WTC11 (cell line): ENCODE measurements around the gene PYCR2. TPM values are rescaled to one million over a fixed set of nuclear protein-coding genes. Genes with fewer than 3 reads are reported as not detected.

ENCODE experiments used
- ATAC-seq: fragments of 200-7000 bp; cut with Tn5 transposase; 2 replicates; pipeline ENCODE4 v1.10.0; 2021; ENCODE audit warnings: mild to moderate bottlenecking, moderate library complexity
- CTCF ChIA-PET: fragments of 300-600 bp; sonication (Branson Sonifier 250); formaldehyde crosslinking; loops from one replicate; lab custom pipeline; 2021; ENCODE audit warnings: antibody characterized with exemption; lab: Charles Lee
- POLR2A ChIA-PET: fragments of 350-600 bp; sonication (Branson Sonifier 250); formaldehyde crosslinking; loops from one replicate; lab custom pipeline; 2021; ENCODE audit warnings: antibody characterized with exemption; lab: Charles Lee
- DNase-seq: peaks from one replicate; pipeline ENCODE4 v3.0.0; 2021; ENCODE audit warnings: low spot score
- H3K27ac Mint-ChIP-seq: 2 replicates; pipeline ENCODE4 v1.8.0; 2021; ENCODE audit warnings: mixed read lengths
- H3K27me3 Mint-ChIP-seq: 2 replicates; pipeline ENCODE4 v1.8.0; 2021; ENCODE audit warnings: low read depth, mild to moderate bottlenecking, moderate library complexity, mixed read lengths
- H3K36me3 Mint-ChIP-seq: 2 replicates; pipeline ENCODE4 v1.8.0; 2021; ENCODE audit warnings: mixed read lengths
- H3K4me1 Mint-ChIP-seq: 2 replicates; pipeline ENCODE4 v1.8.0; 2022; ENCODE audit warnings: mixed read lengths
- H3K4me3 Mint-ChIP-seq: 2 replicates; pipeline ENCODE4 v1.8.0; 2021; ENCODE audit warnings: mild to moderate bottlenecking, moderate library complexity, mixed read lengths
- H3K9me3 Mint-ChIP-seq: 2 replicates; pipeline ENCODE4 v1.8.0; 2021; ENCODE audit warnings: mixed read lengths
- AR ChIP-seq: fragments of 250-450 bp; sonication (Bioruptor Pico); IDR thresholded peaks from 2 replicates; pipeline ENCODE4 v1.9.0; 2021; ENCODE audit warnings: mild to moderate bottlenecking
- CREB1 ChIP-seq: sonication (generic); formaldehyde crosslinking; IDR thresholded peaks from 2 replicates; pipeline ENCODE4 v1.8.0; 2023; ENCODE audit warnings: mild to moderate bottlenecking, missing genetic modification reagents
- E2F1 ChIP-seq: sonication (generic); formaldehyde crosslinking; IDR thresholded peaks from 2 replicates; pipeline ENCODE4 v1.8.0; 2022; ENCODE audit warnings: mild to moderate bottlenecking, missing genetic modification reagents
- EMX1 ChIP-seq: fragments of 250-450 bp; sonication (Bioruptor Pico); IDR thresholded peaks from 2 replicates; pipeline ENCODE4 v1.8.0; 2021; ENCODE audit warnings: mild to moderate bottlenecking
- FOXP1 ChIP-seq: sonication (generic); formaldehyde crosslinking; IDR thresholded peaks from 2 replicates; pipeline ENCODE4 v1.8.0; 2022; ENCODE audit warnings: missing genetic modification reagents, mild to moderate bottlenecking, moderate library complexity, borderline replicate concordance
- GRHL2 ChIP-seq: fragments of 250-450 bp; sonication (Bioruptor Pico); IDR thresholded peaks from 2 replicates; pipeline ENCODE4 v1.8.0; 2022; ENCODE audit warnings: mild to moderate bottlenecking, moderate library complexity; ENCODE audit not compliant: insufficient replicate concordance, severe bottlenecking
- JAZF1 ChIP-seq: fragments of 250-450 bp; sonication (Bioruptor Pico); IDR thresholded peaks from 2 replicates; pipeline ENCODE4 v1.9.0; 2021; ENCODE audit warnings: moderate library complexity, mild to moderate bottlenecking, inconsistent platforms
- NFE2L1 ChIP-seq: sonication (generic); formaldehyde crosslinking; IDR thresholded peaks from 2 replicates; pipeline ENCODE4 v1.8.1; 2023; ENCODE audit warnings: missing genetic modification reagents
- PREB ChIP-seq: sonication (generic); formaldehyde crosslinking; IDR thresholded peaks from 2 replicates; pipeline ENCODE4 v1.8.1; 2022; ENCODE audit warnings: mild to moderate bottlenecking, missing genetic modification reagents, moderate library complexity, borderline replicate concordance
- PRRX2 ChIP-seq: fragments of 250-450 bp; sonication (Bioruptor Pico); IDR thresholded peaks from 2 replicates; pipeline ENCODE4 v1.8.0; 2021; ENCODE audit warnings: mild to moderate bottlenecking
- SMAD4 ChIP-seq: sonication (generic); formaldehyde crosslinking; IDR thresholded peaks from 2 replicates; pipeline ENCODE4 v1.8.0; 2022; ENCODE audit warnings: mild to moderate bottlenecking, missing genetic modification reagents
- USF1 ChIP-seq: sonication (generic); formaldehyde crosslinking; IDR thresholded peaks from 2 replicates; pipeline ENCODE4 v1.8.0; 2022; ENCODE audit warnings: mild to moderate bottlenecking, missing genetic modification reagents
- USF2 ChIP-seq: sonication (generic); formaldehyde crosslinking; IDR thresholded peaks from 2 replicates; pipeline ENCODE4 v1.8.1; 2023; ENCODE audit warnings: mild to moderate bottlenecking, missing genetic modification reagents, moderate library complexity
- ZBTB21 ChIP-seq: sonication (generic); formaldehyde crosslinking; IDR thresholded peaks from 2 replicates; pipeline ENCODE4 v1.8.1; 2023; ENCODE audit warnings: mild to moderate bottlenecking, missing genetic modification reagents, borderline replicate concordance
- ZBTB43 ChIP-seq: sonication (generic); formaldehyde crosslinking; IDR thresholded peaks from 2 replicates; pipeline ENCODE4 v1.8.1; 2023; ENCODE audit warnings: mild to moderate bottlenecking, missing genetic modification reagents
- ZNF121 ChIP-seq: sonication (generic); formaldehyde crosslinking; IDR thresholded peaks from 2 replicates; pipeline ENCODE4 v1.8.0; 2023; ENCODE audit warnings: missing genetic modification reagents
- ZNF396 ChIP-seq: fragments of 250-450 bp; sonication (Bioruptor Pico); IDR thresholded peaks from 2 replicates; pipeline ENCODE4 v1.8.0; 2021; ENCODE audit warnings: mild to moderate bottlenecking, moderate library complexity, borderline replicate concordance
- ZNF671 ChIP-seq: fragments of 250-450 bp; sonication (Bioruptor Pico); IDR thresholded peaks from 2 replicates; pipeline ENCODE4 v1.8.0; 2021; ENCODE audit warnings: mild to moderate bottlenecking
- total RNA-seq: library from RNA; stranded (reverse); gene quantifications from 3 replicates; pipeline ENCODE4 v1.2.3, GENCODE V29; 2021

The PYCR2 gene
- total RNA-seq, 1 experiment from 2014 or later, result 86.0 TPM

- ATAC-seq, result peak; percentile 79
- ChIA-PET CTCF (interaction anchor here (0.6 to 2.5 kb wide), 8 partner anchors 11 to 139 kb away, joined by 3 to 13 read pairs (median 4); partner anchors contain the start of genes LEFTY1 and TMEM63A), POLR2A (interaction anchor here (0.6 to 1.2 kb wide), 4 partner anchors 13 to 178 kb away, joined by 3 to 5 read pairs (median 3); partner anchors contain the start of genes H3-3A and TMEM63A)
- no peaks in the 10 kb centered on the region for H3K36me3 Mint-ChIP-seq
- H3K27me3 Mint-ChIP-seq, result peaks cover 94% of the 10 kb centered on the region
- peaks cover 85% of the 10 kb centered on the region for H3K4me1 Mint-ChIP-seq
- peak; percentile 58; the same call in 1 of the 2 replicates for TF ChIP-seq SMAD4 (CRISPR knock-in tag)
- TF ChIP-seq CREB1 (CRISPR knock-in tag), result 0 out of 2 replicates have a peak, but pooled peaks have one; percentile 62
- no peak for TF ChIP-seq PREB
- H3K27ac Mint-ChIP-seq, result peak overlapping the region; percentile 93
- peak; percentile 53 for DNase-seq
- no peaks in the 10 kb centered on the region for H3K9me3 Mint-ChIP-seq
- H3K4me3 Mint-ChIP-seq, result peak overlapping the region; percentile 11
Measured at GRCh38 chr1:225945564-225945963, 21.5 kb upstream of the PYCR2 start.

GRCh38 chr1:225944951-225945350 lies 20.9 kb upstream of the PYCR2 start:
- H3K27me3 Mint-ChIP-seq, result peaks cover 94% of the 10 kb centered on the region
- ATAC-seq, result no peak
- ChIA-PET POLR2A (interaction anchor here (0.6 to 1.2 kb wide), 2 partner anchors 14 to 62 kb away, joined by 3 to 5 read pairs; partner anchors contain the start of gene TMEM63A), CTCF (interaction anchor here (0.5 to 2.5 kb wide), 9 partner anchors 18 to 462 kb away, joined by 3 to 13 read pairs (median 3); partner anchors contain the start of genes LEFTY1, SRP9 and TMEM63A)
- DNase-seq, result no peak
- H3K27ac Mint-ChIP-seq, result peak overlapping the region; percentile 93
- peaks cover 86% of the 10 kb centered on the region for H3K4me1 Mint-ChIP-seq
- no peaks in the 10 kb centered on the region for H3K36me3 Mint-ChIP-seq
- TF ChIP-seq ZBTB21 (CRISPR knock-in tag), result no peak
- no peaks in the 10 kb centered on the region for H3K9me3 Mint-ChIP-seq
- H3K4me3 Mint-ChIP-seq, result no peak overlapping the region

- POLR2A ChIA-PET, result interaction anchor here (0.6 kb wide), 1 partner anchor 61 kb away, joined by 6 read pairs; no protein-coding TSS in a partner anchor
- no peaks in the 10 kb centered on the region for H3K36me3 Mint-ChIP-seq
- H3K4me1 Mint-ChIP-seq, result peaks cover 84% of the 10 kb centered on the region
Measured at GRCh38 chr1:225944387-225944786, 20.3 kb upstream of the PYCR2 start.

More at GRCh38 chr1:225944387-225944786, 20.3 kb upstream of the PYCR2 start:
- no peak overlapping the region for H3K4me3 Mint-ChIP-seq
- ATAC-seq, result no peak
- no peak overlapping the region for H3K27ac Mint-ChIP-seq
- DNase-seq, result no peak
- TF ChIP-seq E2F1 (CRISPR knock-in tag) (no peak), ZNF121 (CRISPR knock-in tag) (no peak), FOXP1 (no peak), JAZF1 (CRISPR knock-in tag) (no peak), PREB (no peak), ZNF671 (CRISPR knock-in tag) (no peak), USF1 (CRISPR knock-in tag) (no peak), PRRX2 (no peak), EMX1 (CRISPR knock-in tag) (no peak), SMAD4 (CRISPR knock-in tag) (no peak), ZBTB43 (CRISPR knock-in tag) (no peak), ZNF396 (CRISPR knock-in tag) (no peak), AR (CRISPR knock-in tag) (no peak), GRHL2 (CRISPR knock-in tag) (no peak), USF2 (CRISPR knock-in tag) (no peak), NFE2L1 (CRISPR knock-in tag) (no peak)
- CTCF ChIA-PET, result interaction anchor here (0.6 to 2.5 kb wide), 8 partner anchors 19 to 462 kb away, joined by 3 to 13 read pairs (median 4); partner anchors contain the start of genes LEFTY1, SRP9 and TMEM63A
- no peaks in the 10 kb centered on the region for H3K9me3 Mint-ChIP-seq
- H3K27me3 Mint-ChIP-seq, result peaks cover 89% of the 10 kb centered on the region
